ENCODE measurements around the gene TCF12. TPM values are rescaled to one million over a fixed set of nuclear protein-coding genes. Genes with fewer than 3 reads are reported as not detected.

Gene TCF12
- total RNA-seq, 8 experiments from 2014 or later = 34.7 to 177 (median 99.7) TPM

DNA sequence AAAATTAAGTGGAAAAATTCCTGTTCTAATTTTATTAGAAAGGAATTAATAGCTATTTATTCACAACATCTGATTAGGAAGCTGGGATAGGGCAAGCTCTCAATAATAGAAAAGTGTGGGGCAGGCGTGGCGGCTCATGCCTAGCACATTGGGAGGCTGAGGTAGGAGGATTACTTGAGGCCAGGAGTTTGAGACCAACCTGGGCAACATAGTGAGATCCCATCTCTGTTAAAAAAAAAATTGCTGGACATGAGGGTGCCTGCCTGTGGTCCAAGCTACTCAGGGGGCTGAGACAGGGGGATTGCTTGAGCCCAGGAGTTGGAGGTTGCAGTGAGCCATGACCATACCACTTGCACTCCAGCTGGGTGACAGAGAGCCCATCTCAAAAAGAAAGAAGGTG, 119.6 kb downstream of the TCF12 start:
- ATAC-seq (replicated peaks in 6 of 8) = no peak
- in situ Hi-C loops (cut with MboI; ENCODE audit: low pct_unique_long_range_greater_than_20kb in 2 of 9, low sequenced_read_pairs in 9 of 9, unreplicated experiment in 9 of 9) = no loop called here
- WGBS, 10 experiments = 80 to 100% (median 95%) methylated on average over 1 to 2 of the region's 2 CpGs; no CpG with 5 or more reads in 6 of the 10 experiments

DNA sequence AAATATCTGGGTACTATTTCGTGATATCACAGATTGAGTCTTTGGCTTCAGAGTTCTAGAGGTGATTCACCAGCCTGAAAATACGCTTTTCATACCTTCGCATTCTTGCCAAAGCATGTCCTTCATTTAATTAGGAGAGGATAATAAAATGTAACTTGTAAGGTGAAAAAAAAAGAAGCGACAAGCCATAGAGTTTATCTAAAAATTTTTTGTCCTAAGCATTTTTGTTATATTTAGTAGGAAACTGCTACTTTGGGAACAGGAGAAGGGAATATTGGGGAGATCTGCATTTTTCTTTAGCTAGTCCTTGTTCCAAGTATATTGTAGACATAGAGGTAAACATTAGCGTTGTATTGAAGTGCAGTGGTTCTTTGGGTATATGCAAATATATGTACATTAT, 120.1 kb downstream of the TCF12 start:
- in situ Hi-C loops (cut with MboI; ENCODE audit: low pct_unique_long_range_greater_than_20kb in 2 of 9, low sequenced_read_pairs in 9 of 9, unreplicated experiment in 9 of 9) = no loop called here
- 72 to 100% (median 92%) methylated on average over 1 to 4 of the region's 5 CpGs; no CpG with 5 or more reads in 1 of the 10 experiments for WGBS, 10 experiments
- Histone ChIP-seq H3K27ac (no peak overlapping the region), H3K4me1 (replicated peaks in 1 of 2) (no peaks in the 10 kb centered on the region), H3K4me3 (no peak overlapping the region)
- ATAC-seq (replicated peaks in 6 of 8) = no peak

More for the DNA sequence above, 119.6 kb downstream of the TCF12 start:
- no peak overlapping the region for H3K4me3 ChIP-seq
- H3K27ac ChIP-seq = no peak overlapping the region
- no peaks in the 10 kb centered on the region for H3K4me1 ChIP-seq (replicated peaks in 1 of 2)

DNA sequence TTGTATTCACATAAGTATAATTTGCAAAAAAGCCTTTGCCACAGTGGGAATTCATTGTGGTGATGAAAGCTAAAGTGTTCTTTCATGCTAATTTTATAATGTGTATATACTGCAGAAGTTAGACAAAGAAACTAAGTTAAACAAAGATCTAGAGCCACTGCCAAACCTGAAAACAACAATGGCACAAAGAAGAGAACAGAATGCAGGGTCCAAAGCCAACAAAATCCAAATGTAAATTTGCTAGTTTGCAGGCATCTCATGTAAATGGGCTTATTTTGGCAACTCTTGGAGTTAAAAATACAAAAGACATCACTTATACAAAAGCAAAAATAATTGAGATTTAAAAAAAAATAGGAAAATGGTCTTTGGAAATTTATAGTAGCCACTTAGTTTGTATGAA, 123.0 kb downstream of the TCF12 start:
- no peak overlapping the region for H3K27ac ChIP-seq
- peak in 2 of 8 experiments; percentile 45 to 67 for ATAC-seq (replicated peaks in 6 of 8)
- in situ Hi-C loops (cut with MboI; ENCODE audit: low pct_unique_long_range_greater_than_20kb in 2 of 9, low sequenced_read_pairs in 9 of 9, unreplicated experiment in 9 of 9) = no loop called here
- H3K4me3 ChIP-seq = no peak overlapping the region
- H3K4me1 ChIP-seq (replicated peaks in 1 of 2) = peaks cover 0 to 4% of the 10 kb centered on the region in 2 donors

DNA sequence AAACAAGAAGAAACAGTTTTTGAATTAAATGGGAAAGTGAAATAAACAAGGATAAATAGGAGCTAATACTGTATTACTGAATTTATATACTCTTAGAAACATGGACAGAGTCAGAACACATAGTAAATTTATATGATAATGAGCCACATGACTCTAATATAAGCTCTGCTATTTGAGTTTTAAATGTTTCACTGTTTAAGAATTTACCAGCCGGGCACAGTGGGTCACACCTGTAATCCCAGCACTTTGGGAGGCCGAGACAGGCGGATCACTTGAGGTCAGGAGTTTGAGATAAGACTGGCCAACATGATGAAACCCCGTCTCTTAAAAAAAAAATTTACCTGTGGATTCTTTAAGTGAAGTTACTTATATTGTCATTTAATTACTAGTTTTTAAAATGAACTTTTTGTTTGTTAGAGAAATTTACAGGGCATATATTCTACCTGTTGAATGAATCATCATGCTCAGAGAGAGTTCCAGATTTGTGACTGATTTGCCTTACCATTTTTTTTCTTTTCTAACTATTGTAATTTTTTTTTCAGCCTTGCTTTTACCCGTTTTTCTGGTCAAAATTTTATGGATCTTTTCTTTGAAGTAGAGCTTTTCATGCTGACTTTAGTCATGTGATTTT, 125.7 kb downstream of the TCF12 start:
- Histone ChIP-seq H3K4me1 (replicated peaks in 1 of 2) (peaks cover 4 to 5% of the 10 kb centered on the region in 2 donors), H3K4me3 (no peak overlapping the region), H3K27ac (no peak overlapping the region)
- 27 to 81% (median 69%) methylated on average over 1 to 5 of the region's 5 CpGs for WGBS, 10 experiments
- in situ Hi-C loops (cut with MboI; ENCODE audit: low pct_unique_long_range_greater_than_20kb in 2 of 9, low sequenced_read_pairs in 9 of 9, unreplicated experiment in 9 of 9) = no loop called here
- no peak for ATAC-seq (replicated peaks in 6 of 8)

DNA sequence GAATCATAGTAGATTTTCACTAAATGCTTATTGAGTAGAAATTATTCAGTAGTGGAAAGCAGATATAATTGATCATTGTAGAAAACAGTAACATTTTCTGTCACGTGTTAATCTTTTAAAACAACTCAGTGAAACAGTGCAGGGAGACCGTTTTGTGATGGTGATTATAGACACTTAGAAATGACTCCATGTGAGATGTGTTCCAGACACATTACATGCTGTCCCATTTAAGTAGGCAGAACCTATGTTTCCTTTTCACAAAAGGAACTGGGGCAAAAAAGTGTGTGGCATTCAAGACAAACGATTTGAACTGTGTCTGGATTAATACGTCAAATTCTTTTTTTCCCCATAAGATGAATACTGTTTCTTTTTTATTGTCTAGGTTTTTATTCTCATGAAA, 126.5 kb downstream of the TCF12 start:
- Histone ChIP-seq H3K27ac (no peak overlapping the region), H3K4me3 (no peak overlapping the region), H3K4me1 (replicated peaks in 1 of 2) (peaks cover 5 to 8% of the 10 kb centered on the region in 2 donors)
- ATAC-seq (replicated peaks in 6 of 8) = no peak
- in situ Hi-C loops (cut with MboI; ENCODE audit: low pct_unique_long_range_greater_than_20kb in 2 of 9, low sequenced_read_pairs in 9 of 9, unreplicated experiment in 9 of 9) = no loop called here
- WGBS, 10 experiments = 57 to 85% (median 78%) methylated on average over 2 to 4 of the region's 4 CpGs; no CpG with 5 or more reads in 1 of the 10 experiments

DNA sequence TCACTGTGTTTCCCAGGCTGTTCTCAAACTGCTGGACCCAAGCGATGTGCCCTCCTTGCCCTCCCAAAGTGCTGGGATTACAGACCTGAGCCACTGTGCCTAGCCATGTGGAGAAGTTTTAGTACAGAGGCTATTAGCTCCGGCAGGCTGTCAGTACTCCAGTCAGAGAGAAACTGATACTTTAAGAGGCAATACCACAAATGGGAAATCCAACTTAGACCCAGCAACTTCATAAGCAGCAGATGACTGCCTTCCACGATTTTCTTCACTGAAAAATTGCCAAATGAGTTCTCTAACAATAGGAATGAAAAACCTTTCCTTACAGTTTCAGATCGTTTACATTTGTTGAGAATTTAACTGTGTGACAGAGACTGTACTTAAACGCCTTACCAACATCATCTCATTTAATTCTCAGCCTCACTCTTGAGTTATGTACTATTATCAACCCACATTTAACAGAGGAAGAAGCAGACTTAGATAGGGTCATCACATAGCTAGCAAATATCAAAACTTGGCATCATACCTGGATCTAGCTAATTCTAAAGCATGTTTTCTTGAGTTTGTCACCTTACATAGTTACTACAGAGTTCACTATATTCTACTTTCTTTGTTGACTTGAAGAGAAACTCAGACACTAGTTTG, 127.4 kb downstream of the TCF12 start:
- no peak overlapping the region for H3K27ac ChIP-seq
- in situ Hi-C loops (cut with MboI; ENCODE audit: low pct_unique_long_range_greater_than_20kb in 2 of 9, low sequenced_read_pairs in 9 of 9, unreplicated experiment in 9 of 9) = no loop called here
- peaks cover 5 to 8% of the 10 kb centered on the region in 2 donors for H3K4me1 ChIP-seq (replicated peaks in 1 of 2)
- H3K4me3 ChIP-seq = no peak overlapping the region
- WGBS, 10 experiments = 30 to 100% (median 91%) methylated on average over 1 to 5 of the region's 5 CpGs
- ATAC-seq (replicated peaks in 6 of 8) = no peak

DNA sequence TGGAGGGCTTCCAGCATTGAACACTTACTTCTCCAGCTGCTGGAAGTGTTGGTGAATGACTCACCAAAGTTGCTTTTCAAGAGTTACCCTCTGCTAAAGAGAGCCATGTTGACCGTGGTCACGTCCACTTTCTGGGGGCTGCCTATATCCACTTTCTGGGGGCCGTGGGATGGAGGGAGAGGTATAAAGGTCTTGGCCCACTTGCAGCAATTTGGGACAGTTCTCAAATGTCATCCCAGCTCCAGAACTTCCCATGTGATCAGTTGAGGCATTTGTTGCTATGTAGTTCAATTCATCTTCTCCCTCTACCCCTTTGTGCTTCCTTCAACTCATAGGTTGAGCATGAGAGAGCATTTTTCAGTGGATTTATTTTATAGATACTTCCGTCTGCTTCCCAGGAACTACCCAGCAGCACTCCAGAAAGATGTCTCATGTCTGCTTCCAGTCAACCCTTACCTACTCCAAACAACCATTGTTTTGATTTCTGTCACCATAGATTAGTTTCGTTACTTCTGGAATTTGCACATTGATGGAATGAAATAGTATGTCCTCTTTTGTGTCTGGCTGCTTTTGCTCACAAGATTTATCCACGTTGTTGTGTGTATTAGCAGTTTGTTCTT, 130.6 kb downstream of the TCF12 start:
- WGBS, 10 experiments = 60 to 100% (median 93%) methylated on average over 1 to 6 of the region's 6 CpGs
- Histone ChIP-seq H3K4me1 (replicated peaks in 1 of 2) (peaks cover 5 to 8% of the 10 kb centered on the region in 2 donors), H3K27ac (no peak overlapping the region), H3K4me3 (no peak overlapping the region)
- in situ Hi-C loops (cut with MboI; ENCODE audit: low pct_unique_long_range_greater_than_20kb in 2 of 9, low sequenced_read_pairs in 9 of 9, unreplicated experiment in 9 of 9) = no loop called here
- peak in 1 of 8 experiments; percentile 92 for ATAC-seq (replicated peaks in 6 of 8)

DNA sequence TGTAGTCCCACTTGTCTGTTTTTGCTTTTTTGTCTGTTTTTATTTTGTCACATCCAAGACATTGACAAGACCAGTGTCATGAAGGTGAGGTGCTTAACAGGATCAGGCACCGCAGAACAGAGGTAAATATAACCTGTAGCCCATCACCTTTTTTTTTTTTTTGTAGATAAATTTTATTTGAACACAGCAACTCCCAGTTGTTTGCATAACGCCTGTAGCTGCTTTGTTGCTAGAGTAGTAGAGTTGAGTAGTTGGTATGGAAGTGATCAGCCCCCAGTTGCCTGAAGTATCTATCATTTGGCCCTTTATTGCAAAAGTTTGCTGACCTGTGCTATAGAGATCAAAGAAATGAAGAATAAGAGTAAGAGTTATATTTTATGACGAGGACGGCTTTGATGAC, 135.0 kb downstream of the TCF12 start:
- no peak overlapping the region for H3K27ac ChIP-seq
- WGBS, 10 experiments = 63 to 100% (median 90%) methylated on average over 1 to 4 of the region's 4 CpGs

DNA sequence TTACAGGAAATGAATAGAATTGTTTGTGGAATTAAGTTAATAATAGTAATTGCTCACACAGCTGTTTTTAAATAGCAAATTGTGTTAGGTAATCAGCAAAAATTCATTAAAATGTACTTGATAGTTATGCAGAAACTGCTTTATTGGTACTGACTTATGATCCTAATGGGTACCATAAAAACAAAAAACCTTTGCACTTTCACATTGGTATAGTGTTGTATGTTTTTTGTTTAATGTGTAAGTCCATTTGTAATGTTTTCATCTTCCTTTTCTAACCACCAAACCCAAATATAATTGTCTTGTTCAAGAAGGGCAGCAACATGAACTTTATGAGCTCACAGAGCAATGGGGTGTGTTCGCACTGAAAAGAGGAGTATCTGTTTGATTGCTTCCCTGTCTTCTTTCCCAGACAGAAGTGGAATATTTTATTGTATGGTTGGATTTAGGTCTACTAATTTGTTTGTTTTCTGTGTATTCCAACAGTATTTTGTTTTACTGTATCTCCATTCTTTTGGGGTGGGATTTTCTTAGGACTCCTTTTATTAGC, 135.8 kb downstream of the TCF12 start:
- Histone ChIP-seq H3K4me1 (replicated peaks in 1 of 2) (peaks cover 0 to 9% of the 10 kb centered on the region in 2 donors), H3K27ac (no peak overlapping the region), H3K4me3 (no peak overlapping the region)
- WGBS, 10 experiments = 75 to 100% (median 89%) methylated on average over 1 of the region's 1 CpG; no CpG with 5 or more reads in 1 of the 10 experiments
- in situ Hi-C loops (cut with MboI; ENCODE audit: low pct_unique_long_range_greater_than_20kb in 2 of 9, low sequenced_read_pairs in 9 of 9, unreplicated experiment in 9 of 9) = no loop called here
- no peak for ATAC-seq (replicated peaks in 6 of 8)

More for the DNA sequence above, 135.0 kb downstream of the TCF12 start:
- ATAC-seq (replicated peaks in 6 of 8) = peak in 1 of 8 experiments; percentile 29
- Histone ChIP-seq H3K4me1 (replicated peaks in 1 of 2) (peaks cover 5 to 9% of the 10 kb centered on the region in 2 donors), H3K4me3 (no peak overlapping the region)
- in situ Hi-C loops (cut with MboI; ENCODE audit: low pct_unique_long_range_greater_than_20kb in 2 of 9, low sequenced_read_pairs in 9 of 9, unreplicated experiment in 9 of 9) = no loop called here

DNA sequence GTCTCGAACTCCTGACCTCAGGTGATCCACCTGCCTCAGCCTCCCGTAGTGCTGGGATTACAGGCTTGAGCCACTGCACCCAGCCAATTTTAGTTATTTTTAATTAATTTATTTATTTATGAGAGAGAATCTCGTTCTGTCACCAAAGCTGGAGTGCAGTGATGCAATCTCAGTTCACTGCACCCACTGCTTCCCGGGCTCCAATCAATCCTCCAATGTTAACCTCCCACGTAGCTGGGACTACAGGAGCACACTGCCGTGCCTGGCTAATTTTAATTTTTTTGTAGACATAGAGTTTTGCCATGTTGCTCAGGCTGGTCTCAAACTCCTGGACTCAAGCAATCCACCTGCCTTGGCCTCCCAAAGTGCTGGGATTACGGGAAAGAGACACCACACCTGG, 137.9 kb downstream of the TCF12 start:
- Histone ChIP-seq H3K4me1 (replicated peaks in 1 of 2) (peaks cover 0 to 5% of the 10 kb centered on the region in 2 donors), H3K4me3 (no peak overlapping the region), H3K27ac (no peak overlapping the region)
- 87 to 100% (median 98%) methylated on average over 1 to 6 of the region's 7 CpGs for WGBS, 10 experiments
- in situ Hi-C loops (cut with MboI; ENCODE audit: low pct_unique_long_range_greater_than_20kb in 2 of 9, low sequenced_read_pairs in 9 of 9, unreplicated experiment in 9 of 9) = no loop called here
- ATAC-seq (replicated peaks in 6 of 8) = no peak

DNA sequence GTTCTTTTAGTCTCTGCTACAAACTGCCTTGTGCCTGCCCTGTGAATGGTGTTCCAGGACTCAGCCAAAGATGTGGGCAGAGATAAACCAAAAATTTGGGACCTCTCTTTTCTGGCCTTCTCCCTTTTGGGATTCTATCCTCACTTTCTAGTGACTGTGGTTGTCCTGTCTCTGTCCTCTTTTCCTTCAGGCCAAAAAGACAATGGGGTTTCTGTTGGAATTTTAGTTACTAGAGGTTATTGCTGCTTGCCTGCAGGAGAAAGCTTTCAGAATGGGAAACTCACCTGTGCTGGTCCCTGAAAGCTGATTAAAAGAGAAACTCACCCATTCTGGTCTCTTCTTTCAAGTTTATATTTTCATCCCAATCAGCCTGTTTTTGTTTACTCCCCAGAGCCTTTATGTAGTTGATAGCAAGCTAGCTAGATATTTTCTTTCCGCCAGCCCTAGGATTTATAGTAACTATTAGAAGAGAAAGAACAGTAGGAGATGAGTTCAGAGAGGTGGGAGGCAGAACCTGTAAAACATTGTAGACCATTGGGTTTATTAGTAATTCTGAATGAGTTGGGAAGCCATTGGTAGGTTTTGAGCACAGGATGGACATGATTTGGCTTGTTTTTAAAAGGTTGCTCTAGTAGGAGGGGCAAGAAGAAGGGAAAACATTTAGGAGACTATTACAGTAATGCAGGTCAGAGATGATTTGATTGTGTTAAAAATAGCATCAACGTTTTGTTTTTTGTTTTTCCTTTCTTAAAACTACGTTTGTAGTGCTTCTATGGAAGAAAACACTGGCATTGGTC, 138.9 kb downstream of the TCF12 start:
- Histone ChIP-seq H3K4me3 (no peak overlapping the region), H3K27ac (no peak overlapping the region), H3K4me1 (replicated peaks in 1 of 2) (peaks cover 0 to 5% of the 10 kb centered on the region in 2 donors)
- no peak for ATAC-seq (replicated peaks in 6 of 8)
- WGBS, 10 experiments = 10 to 100% (median 74%) methylated on average over 1 to 3 of the region's 3 CpGs; no CpG with 5 or more reads in 2 of the 10 experiments
- in situ Hi-C loops (cut with MboI; ENCODE audit: low pct_unique_long_range_greater_than_20kb in 2 of 9, low sequenced_read_pairs in 9 of 9, unreplicated experiment in 9 of 9) = no loop called here

DNA sequence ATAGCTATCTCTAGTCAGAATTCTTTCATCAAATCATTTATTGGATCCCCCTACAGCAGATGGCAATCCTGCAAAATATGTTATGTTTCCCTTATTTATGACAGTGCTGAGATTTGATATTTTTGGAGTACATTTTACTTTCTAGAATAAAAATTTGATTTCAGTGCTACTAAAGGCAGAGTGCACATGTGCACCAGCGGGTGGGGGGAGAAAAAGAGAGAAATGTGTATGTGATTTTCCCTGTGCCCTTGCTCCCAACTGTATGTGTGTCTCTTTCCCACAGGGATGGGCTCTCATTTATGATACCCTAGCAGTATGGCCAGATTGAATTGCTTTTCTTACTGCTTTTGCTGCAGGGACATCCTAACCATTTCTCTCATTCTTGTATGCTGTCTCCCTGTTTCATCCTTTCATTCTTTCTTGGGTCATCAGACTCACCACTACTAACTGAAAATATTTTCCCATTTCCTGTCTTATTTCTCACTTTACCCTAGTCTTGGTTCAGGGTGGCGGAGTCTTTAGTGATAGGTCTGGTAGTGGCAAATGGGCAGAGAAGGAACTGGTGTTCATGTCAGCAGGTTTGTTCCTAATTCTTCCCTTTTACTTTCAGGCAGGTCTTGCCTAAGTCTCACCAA, 140.7 kb downstream of the TCF12 start:
- in situ Hi-C loops (cut with MboI; ENCODE audit: low pct_unique_long_range_greater_than_20kb in 2 of 9, low sequenced_read_pairs in 9 of 9, unreplicated experiment in 9 of 9) = no loop called here
- Histone ChIP-seq H3K27ac (no peak overlapping the region), H3K4me1 (replicated peaks in 1 of 2) (peaks cover 0 to 5% of the 10 kb centered on the region in 2 donors), H3K4me3 (no peak overlapping the region)
- ATAC-seq (replicated peaks in 6 of 8) = no peak
- WGBS, 10 experiments = 80 to 100% (median 100%) methylated on average over 1 to 2 of the region's 2 CpGs

Data from motor neuron (in vitro differentiated cells).